IMR-90 (cell line): ENCODE data around the gene N4BP2. TPM values are rescaled to one million over a fixed set of nuclear protein-coding genes. Genes with fewer than 3 reads are reported as not detected.

Experiments
- ATAC-seq: fragments of 200-7000 bp; cut with Tn5 transposase; 2 replicates; pipeline ENCODE4 v1.9.1; 2020; ENCODE audit warnings: low read depth, mild to moderate bottlenecking, moderate library complexity
- BruUV-seq: library from RNA; stranded (reverse); fragments of 400-500 nt; replicated peaks from 2 replicates; lab custom pipeline; 2021; lab: Mats Ljungman, UMichigan
- CTCF ChIA-PET: fragments of 300-600 bp; formaldehyde crosslinking; extraction: SDS; loops from one replicate; lab custom pipeline; 2021; ENCODE audit warnings: antibody characterized with exemption; lab: Yijun Ruan, JAX
- POLR2A ChIA-PET: fragments of 300-600 bp; sonication (Branson Sonifier 250); formaldehyde crosslinking; loops from one replicate; lab custom pipeline; 2022; ENCODE audit warnings: antibody characterized with exemption; ENCODE audit not compliant: unreplicated experiment; lab: Charles Lee
- DNase-seq: peaks from one replicate; pipeline ENCODE4 v3.0.0; 2013
- H2AFZ ChIP-seq: replicated peaks from 2 replicates; pipeline ENCODE3; 2013; ENCODE audit warnings: low read length, mild to moderate bottlenecking; ENCODE audit not compliant: poor library complexity
- H2AK5ac ChIP-seq: 2 replicates; pipeline ENCODE4 v1.6.1; 2013; ENCODE audit warnings: low read depth, low read length, inconsistent platforms
- H2AK9ac ChIP-seq: replicated peaks from 2 replicates; pipeline ENCODE3; 2013; ENCODE audit warnings: mild to moderate bottlenecking, low read depth, low read length, moderate library complexity; ENCODE audit not compliant: poor library complexity
- H2BK120ac ChIP-seq: 2 replicates; pipeline ENCODE4 v1.6.1; 2013; ENCODE audit warnings: low read depth, low read length, inconsistent platforms
- H2BK15ac ChIP-seq: 3 replicates; pipeline ENCODE4 v1.6.1; 2013; ENCODE audit warnings: low read depth, low read length, inconsistent platforms
- H2BK20ac ChIP-seq: 2 replicates; pipeline ENCODE4 v1.6.1; 2013; ENCODE audit warnings: low read depth, mild to moderate bottlenecking, inconsistent platforms, low read length, moderate library complexity
- H2BK5ac ChIP-seq: 2 replicates; pipeline ENCODE4 v1.6.1; 2013; ENCODE audit warnings: mild to moderate bottlenecking, low read depth, low read length, inconsistent platforms; ENCODE audit not compliant: poor library complexity, severe bottlenecking
- H3K14ac ChIP-seq: replicated peaks from 2 replicates; pipeline ENCODE4 v1.6.1; 2013; ENCODE audit warnings: low read depth, low read length, inconsistent platforms
- H3K18ac ChIP-seq: 2 replicates; pipeline ENCODE4 v1.6.1; 2013; ENCODE audit warnings: low read depth, low read length, control low read depth
- H3K23ac ChIP-seq: 2 replicates; pipeline ENCODE4 v1.6.1; 2013; ENCODE audit warnings: low read depth, low read length, inconsistent platforms
- H3K27ac ChIP-seq: 2 replicates; pipeline ENCODE4 v1.5.1; 2013; ENCODE audit warnings: mild to moderate bottlenecking, control low read depth, low read length; ENCODE audit not compliant: insufficient read depth
- H3K27me3 ChIP-seq: 2 replicates; pipeline ENCODE4 v1.6.1; 2013; ENCODE audit warnings: low read length; ENCODE audit not compliant: control insufficient read depth, insufficient read depth
- H3K36me3 ChIP-seq: 2 replicates; pipeline ENCODE4 v1.6.1; 2013; ENCODE audit warnings: low read length, mixed read lengths; ENCODE audit not compliant: control insufficient read depth, insufficient read depth
- H3K4ac ChIP-seq: 2 replicates; pipeline ENCODE4 v1.6.1; 2013; ENCODE audit warnings: low read depth, low read length, inconsistent platforms
- H3K4me1 ChIP-seq: 2 replicates; pipeline ENCODE4 v1.6.1; 2013; ENCODE audit warnings: low read length, mixed read lengths; ENCODE audit not compliant: control insufficient read depth, insufficient read depth
- H3K4me2 ChIP-seq: 2 replicates; pipeline ENCODE4 v1.6.1; 2013; ENCODE audit warnings: low read depth, mild to moderate bottlenecking, control low read depth, low read length, moderate library complexity
- H3K4me3 ChIP-seq: 2 replicates; pipeline ENCODE4 v1.5.1; 2013; ENCODE audit warnings: low read depth, mild to moderate bottlenecking, control low read depth, low read length, moderate library complexity; ENCODE audit not compliant: insufficient read depth
- H3K56ac ChIP-seq: 2 replicates; pipeline ENCODE4 v1.6.1; 2013; ENCODE audit warnings: low read length, inconsistent platforms; ENCODE audit not compliant: insufficient read depth; ENCODE audit errors: extremely low read depth
- H3K79me1 ChIP-seq, 2 experiments: 2 replicates each; pipeline ENCODE4 v1.6.1; 2013; ENCODE audit warnings: low read length in 2 of 2, inconsistent platforms in 1 of 2, low read depth in 1 of 2
- H3K9ac ChIP-seq: 2 replicates; pipeline ENCODE4 v1.6.1; 2013; ENCODE audit warnings: low read depth, low read length, control low read depth
- H3K9me1 ChIP-seq: 2 replicates; pipeline ENCODE4 v1.6.1; 2013; ENCODE audit warnings: low read length, inconsistent platforms; ENCODE audit not compliant: insufficient read depth
- H3K9me3 ChIP-seq: 2 replicates; pipeline ENCODE4 v1.6.1; 2013; ENCODE audit warnings: low read length; ENCODE audit not compliant: control insufficient read depth, insufficient read depth
- H4K20me1 ChIP-seq: 2 replicates; pipeline ENCODE4 v1.6.1; 2013; ENCODE audit warnings: low read length, inconsistent platforms; ENCODE audit not compliant: insufficient read depth
- H4K5ac ChIP-seq: 2 replicates; pipeline ENCODE4 v1.6.1; 2013; ENCODE audit warnings: mild to moderate bottlenecking, low read depth, low read length, control low read depth
- H4K8ac ChIP-seq, 2 experiments: 2 replicates each; pipeline ENCODE4 v1.6.1; 2013; ENCODE audit warnings: low read depth in 2 of 2, low read length in 2 of 2, control low read depth in 1 of 2, inconsistent platforms in 1 of 2
- H4K91ac ChIP-seq: 2 replicates; pipeline ENCODE4 v1.6.1; 2013; ENCODE audit warnings: low read depth, low read length, inconsistent platforms; ENCODE audit not compliant: insufficient read depth
- RCOR1 ChIP-seq: IDR thresholded peaks from 2 replicates; pipeline ENCODE4 v1.6.1; 2012; ENCODE audit warnings: mild to moderate bottlenecking, low read length, improper control_type of control experiment; ENCODE audit not compliant: insufficient replicate concordance
- RFX5 ChIP-seq: IDR thresholded peaks from 2 replicates; pipeline ENCODE4 v1.8.0; 2012; ENCODE audit warnings: low read depth, mild to moderate bottlenecking, low read length, moderate library complexity
- SMC3 ChIP-seq: fragments of 150-350 bp; IDR thresholded peaks from 2 replicates; pipeline ENCODE4 v1.6.1; 2016; ENCODE audit warnings: low read depth, mild to moderate bottlenecking, antibody characterized with exemption, low read length, moderate library complexity
- WGBS, 2 experiments: methylation state at CpG; one replicate each; pipeline versions ENCODE4 v1.1.5 to v1.1.7; 2013; ENCODE audit warnings: missing lambda C conversion rate in 2 of 2; ENCODE audit not compliant: insufficient read length in 1 of 2; ENCODE audit errors: extremely low coverage in 2 of 2; 5-methylcytosine and 5-hydroxymethylcytosine counted together
- dilution Hi-C: fragments of 300-500 bp; cut with HindIII; formaldehyde crosslinking; loops from one replicate; pipeline ENCODE4 v1.14.3; 2018; ENCODE audit warnings: low sequenced_read_pairs; ENCODE audit not compliant: unreplicated experiment
- in situ Hi-C: fragments of 300-500 bp; cut with MboI; formaldehyde crosslinking; loops from 3 replicates; pipeline ENCODE4 v1.14.3; 2019; ENCODE audit warnings: low sequenced_read_pairs, inconsistent platforms, mixed read lengths
- intact Hi-C: fragments of 100-400 bp; cut with micrococcal nuclease; formaldehyde crosslinking; loops from 2 replicates; pipeline ENCODE4 v1.10.0; 2022
- polyA plus RNA-seq, 3 experiments: library from polyadenylated mRNA; depleted of rRNA; stranded (reverse); fragments of >200 nt; gene quantifications; 2 replicates each; pipeline ENCODE4 v1.2.3, GENCODE V29; 2012; ENCODE audit warnings: low replicate concordance in 1 of 3
- total RNA-seq: library from RNA; depleted of rRNA; stranded (reverse); fragments of >200 nt; gene quantifications from 2 replicates; pipeline ENCODE4 v1.2.3, GENCODE V29; 2012

The N4BP2 gene
- total and polyA plus RNA-seq, 2 of the 4 experiments (the other 2 are of a cell fraction) = 0.84 to 2.2 TPM

GRCh38 chr4:40197879-40198689, 141.4 kb downstream of the N4BP2 start:
- CTCF ChIA-PET = no interaction called here
- no peak overlapping the region for H3K27ac ChIP-seq

More at GRCh38 chr4:40197879-40198689, 141.4 kb downstream of the N4BP2 start:
- Histone ChIP-seq H3K9me1 (no peaks in the 10 kb centered on the region), H3K18ac (no peak overlapping the region), H4K20me1 (no peaks in the 10 kb centered on the region), H3K4me2 (no peak overlapping the region), H3K79me1 (no peaks in the 10 kb centered on the region), H3K27me3 (peaks cover 2% of the 10 kb centered on the region; the same call in 1 of the 2 replicates), H4K8ac (no peak overlapping the region), H3K9me3 (no peaks in the 10 kb centered on the region), H3K56ac (no peak overlapping the region), H2AK9ac (no peak overlapping the region), H2AFZ (peak overlapping the region; percentile 60), H3K14ac (no peak overlapping the region; the same call in 1 of the 2 replicates), H3K36me3 (no peaks in the 10 kb centered on the region), H3K9ac (no peak overlapping the region), H4K91ac (no peak overlapping the region), H4K5ac (no peak overlapping the region), H2BK120ac (no peak overlapping the region), H3K4me3 (no peak overlapping the region), H2BK20ac (no peak overlapping the region), H3K4ac (no peak overlapping the region), H2AK5ac (no peak overlapping the region), H3K4me1 (peaks cover 2% of the 10 kb centered on the region; the same call in 1 of the 2 replicates), H2BK5ac (no peak overlapping the region), H3K23ac (no peak overlapping the region), H2BK15ac (no peak overlapping the region)
- DNase-seq (no peak), ATAC-seq (no peak)
- BruUV-seq = no TSS peak
- POLR2A ChIA-PET = no interaction called here
- in situ Hi-C loops (no loop called here), intact Hi-C loops (no loop called here), dilution Hi-C loops (no loop called here)
- TF ChIP-seq SMC3 (no peak), RCOR1 (no peak), RFX5 (no peak)
- WGBS, 2 experiments = 92% methylated on average over 5 of the region's 15 CpGs; no CpG with 5 or more reads in 1 of the 2 experiments
